ENCODE data around the gene SP2.

SP2 gene

DNA sequence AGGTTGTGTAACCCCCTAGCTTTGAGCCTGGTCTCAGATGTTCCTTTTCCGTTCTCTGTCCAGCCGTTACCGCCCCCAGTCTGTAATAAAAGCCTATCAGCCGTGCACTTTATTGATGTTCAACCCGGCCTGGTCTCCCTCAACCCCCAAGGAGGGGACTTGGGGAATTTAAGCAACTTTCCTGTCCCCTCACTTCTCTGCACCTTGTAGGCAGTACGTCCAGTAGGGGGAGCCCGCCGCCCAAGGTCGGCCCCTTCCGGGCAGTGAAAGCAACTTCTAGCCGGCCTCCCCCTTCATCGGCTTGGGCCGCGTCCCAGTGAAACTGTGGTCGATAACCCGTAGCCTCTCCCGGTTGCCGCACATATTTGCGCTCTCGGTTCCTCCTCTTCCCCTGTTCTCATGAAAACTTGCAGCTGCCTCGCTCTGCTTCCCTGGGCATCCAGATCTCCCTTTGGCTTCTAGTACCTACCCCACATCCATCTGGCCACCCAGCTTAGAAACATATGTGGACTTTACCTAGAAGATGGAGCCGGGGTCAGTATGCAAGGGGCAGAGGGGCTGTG, 53.2 kb downstream of the SP2 start:
- DNase-seq (ENCODE audit: low read depth in 2 of 2) = peak; percentile 78 to 81

DNA sequence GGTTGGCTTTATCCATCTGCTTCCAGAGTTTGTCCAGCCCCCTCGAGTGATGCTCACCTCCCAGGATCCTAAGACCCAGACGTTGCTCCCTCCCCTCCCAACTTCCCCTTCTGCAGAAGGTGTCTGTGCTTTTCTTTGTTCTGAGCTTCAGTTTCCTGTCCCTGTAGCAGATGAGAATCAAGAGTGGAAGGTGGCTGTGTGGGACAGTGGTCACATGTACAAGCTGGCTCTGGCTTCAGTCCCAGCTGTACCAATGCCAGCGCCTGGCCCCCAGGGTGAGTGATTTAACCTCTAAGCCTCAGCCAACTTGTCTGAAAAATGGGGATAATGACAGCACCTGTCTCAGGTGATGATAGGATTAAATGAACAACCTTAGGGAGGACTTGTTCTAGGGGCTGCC, 53.9 kb downstream of the SP2 start:
- no peak for DNase-seq (ENCODE audit: low read depth in 2 of 2)

DNA sequence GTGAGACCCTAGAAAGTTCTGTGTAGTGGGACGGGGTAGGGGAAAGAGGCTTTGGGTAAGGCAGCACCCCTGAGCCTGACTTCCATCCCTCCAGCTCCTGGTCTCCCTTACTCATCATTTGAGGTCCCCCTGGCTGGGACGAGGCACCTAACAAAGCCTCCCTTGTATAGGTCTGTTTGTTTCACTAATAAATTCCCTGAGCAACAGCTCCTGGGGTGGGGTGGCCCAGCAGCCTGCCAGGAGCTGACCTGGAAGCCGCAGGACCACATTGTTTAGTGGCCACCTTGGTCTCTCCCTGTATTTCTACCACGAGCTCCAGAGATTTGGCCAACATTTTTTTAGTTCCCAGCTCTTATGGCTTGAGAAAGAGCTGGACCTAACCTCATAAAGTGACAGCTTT, 54.4 kb downstream of the SP2 start:
- DNase-seq (ENCODE audit: low read depth in 2 of 2) = no peak

DNA sequence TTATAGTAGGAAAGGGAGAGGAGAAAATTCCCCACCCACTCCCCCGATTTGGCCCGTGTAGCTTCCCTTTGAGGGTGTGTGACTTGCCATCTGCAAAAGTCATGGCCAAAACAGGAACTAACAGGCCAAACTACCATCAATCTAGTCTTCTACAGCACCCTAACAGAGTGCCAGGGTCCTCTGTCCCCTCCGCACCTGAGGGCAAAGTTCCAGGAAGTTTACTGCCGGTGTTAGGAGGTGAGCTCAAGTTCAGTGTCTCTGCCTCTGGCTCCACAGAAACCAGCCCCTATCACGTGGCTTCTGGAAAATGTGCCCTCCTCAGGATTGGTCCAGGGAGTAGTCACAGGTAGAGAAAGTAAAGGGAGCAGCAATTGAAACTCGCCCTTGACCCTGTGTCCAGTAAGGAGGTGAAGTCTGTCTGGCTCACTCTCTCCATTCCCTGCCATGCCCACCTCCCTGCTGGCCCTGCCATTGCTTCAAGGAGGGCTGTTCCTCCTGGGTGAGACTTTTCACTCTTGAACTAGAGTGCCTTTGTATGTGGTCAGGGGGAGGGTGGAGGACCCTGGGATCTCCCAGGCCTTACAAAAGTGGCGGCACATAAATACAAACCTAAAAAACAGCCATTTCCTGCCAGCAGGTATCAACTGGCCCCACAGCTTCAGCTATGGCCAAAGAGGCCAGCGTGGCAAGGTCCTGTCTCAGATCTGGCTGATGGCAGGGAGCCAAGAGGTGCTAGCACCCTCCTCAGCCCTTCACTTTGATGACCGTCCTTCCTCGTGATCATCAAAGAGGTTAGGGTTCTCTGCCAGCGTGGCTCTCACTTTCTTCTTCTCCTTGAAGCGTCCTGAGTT, 56.4 kb downstream of the SP2 start:
- no peak for DNase-seq (ENCODE audit: low read depth in 2 of 2)

DNA sequence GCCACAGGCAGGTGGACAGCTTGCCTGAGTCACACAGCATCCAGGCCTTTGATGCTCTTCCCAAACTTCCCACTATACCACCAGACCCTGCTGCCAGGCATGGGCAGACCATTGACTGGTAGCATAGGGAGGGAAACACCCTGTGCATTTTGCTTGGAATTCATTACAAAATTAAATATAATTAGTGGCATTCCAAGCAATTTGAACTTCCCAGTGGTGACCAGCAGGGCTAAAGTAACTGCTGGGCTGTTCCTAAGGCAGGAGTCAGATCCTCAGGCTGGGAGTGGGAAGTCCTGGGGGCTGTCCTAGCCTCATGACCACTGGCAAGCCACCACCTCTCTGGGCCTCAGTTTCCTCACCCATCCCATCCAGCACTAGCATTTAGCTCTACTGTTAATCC, 57.9 kb downstream of the SP2 start:
- DNase-seq (ENCODE audit: low read depth in 2 of 2) = no peak

DNA sequence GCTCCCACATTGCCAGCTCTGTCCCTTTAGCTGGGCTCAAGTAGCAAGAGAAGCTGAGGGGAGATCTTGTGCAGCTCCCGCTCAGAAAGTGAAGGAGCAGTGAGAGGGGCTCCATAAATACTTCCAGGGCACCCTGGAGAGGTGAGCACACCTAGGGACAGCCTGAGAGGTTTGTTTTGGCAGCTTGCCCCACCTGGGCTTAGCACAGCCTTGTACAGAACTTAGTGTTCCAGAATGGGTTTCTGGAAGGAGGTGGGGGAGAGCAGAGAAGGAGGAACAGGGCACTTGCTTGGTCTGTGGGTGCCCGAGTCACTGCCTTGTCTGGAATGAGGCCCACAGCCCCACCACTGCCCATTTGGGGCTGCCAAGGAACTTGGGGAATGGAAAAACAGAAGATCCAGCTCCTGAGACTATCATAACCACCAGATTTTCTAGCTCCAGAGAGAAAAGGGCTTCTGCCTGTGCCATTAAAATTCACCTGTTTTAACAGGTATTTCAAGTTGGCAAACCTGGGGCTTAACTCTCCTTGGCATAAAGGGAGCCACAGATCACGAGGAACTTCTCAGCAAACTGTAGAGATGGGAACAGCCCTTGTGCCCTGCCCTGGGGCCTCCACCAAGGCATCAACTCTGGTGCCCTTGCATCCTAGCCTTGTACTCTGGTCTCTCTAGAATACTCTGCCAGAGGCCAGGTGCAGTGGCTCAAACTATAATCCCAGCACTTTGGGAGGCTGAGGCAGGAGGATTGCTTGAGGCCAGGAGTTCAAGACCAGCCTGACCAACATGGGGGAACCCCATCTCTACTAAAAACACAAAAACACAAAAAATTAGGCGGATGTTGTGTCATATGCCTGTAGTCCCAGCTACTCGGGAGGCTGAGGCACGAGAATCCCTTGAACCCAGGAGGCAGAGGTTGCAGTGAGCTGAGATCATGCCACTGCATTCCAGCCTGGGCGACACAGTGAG, 59.7 kb downstream of the SP2 start:
- DNase-seq (ENCODE audit: low read depth in 2 of 2) = no peak

DNA sequence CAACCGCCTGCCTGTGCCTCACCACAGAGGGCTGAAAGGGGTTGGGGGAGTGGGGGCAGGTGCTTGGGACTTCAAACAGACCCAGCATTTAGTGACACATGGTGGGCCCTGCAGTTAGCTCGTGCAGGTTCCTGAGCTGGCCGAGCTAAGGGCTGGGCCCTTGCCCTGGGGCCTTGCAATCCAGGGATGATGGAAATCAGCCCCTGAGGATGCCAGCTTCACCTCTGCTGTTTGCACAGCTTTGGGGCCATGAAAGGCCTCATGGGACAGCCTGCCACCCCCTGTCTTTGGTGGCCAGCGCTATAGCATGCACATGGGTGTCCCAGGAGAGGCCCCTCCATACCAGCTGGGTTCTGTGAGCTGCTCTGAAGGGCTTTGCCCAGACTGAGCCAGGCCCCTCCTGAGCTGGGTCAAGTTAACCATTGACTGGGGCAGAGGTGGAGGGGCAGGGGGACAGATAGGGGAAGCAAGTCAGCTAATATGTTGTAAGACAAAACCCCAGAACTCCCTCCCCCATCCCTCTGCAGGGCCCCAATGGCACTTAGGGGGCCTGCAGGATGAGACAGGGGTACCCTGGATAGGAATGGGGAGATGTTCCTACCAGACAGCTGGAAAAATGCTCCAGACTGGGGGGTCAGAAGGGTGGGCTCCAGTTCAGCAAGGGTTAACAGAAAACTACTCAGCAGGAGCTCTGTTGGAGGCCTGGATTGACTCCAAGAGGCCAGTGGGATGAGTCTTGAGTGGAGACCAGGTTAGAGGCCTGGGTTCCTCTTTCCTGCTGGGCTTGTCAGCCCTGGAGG, 61.0 kb downstream of the SP2 start:
- no peak for DNase-seq (ENCODE audit: low read depth in 2 of 2)

DNA sequence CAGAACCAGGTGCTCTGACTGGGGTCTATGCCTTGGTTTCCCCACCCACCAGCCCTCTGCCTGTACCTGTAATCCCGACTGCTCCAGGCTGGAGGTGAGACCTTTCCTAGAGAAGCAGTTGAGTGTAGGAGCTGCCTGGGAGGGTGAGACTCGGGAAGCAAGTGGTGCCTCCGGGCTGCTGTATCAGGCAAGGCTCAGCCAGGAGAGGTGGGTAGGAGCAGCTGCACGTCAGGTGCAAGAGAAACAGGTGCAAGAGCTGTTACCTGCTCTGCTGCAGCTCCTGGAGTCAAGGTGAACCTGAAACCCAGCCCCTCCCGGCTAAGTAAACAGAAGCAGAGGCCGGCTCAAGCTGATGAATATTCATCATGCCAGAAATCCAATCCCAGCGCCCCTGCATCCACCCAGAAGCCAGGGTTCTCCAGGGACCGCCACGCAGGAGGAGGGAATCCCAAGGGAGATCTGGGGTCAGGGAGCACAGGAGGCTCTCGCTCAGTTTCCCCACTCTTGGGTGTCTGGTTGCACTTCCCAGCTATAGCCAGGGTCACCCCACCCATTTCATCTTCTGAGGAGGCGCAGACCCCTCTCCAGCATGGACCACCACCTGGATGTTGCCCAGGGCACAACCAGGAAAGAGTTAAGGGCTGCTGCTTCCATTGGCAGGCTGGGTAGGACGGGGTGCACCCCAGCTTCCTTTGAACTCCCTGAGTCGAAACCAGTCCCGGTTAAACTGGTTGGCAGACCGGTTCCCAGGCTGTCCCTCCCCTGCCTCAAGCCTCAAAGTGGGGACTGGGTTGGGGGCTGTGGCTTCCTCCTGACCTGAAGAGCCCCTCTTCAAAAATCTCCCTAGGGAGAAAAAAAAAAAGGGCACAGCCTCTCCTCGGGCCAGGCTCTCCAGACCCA, 61.8 kb downstream of the SP2 start, which contains the start of gene PRR15L:
PRR15L (minus strand) TSS at position 293 of the 900 bp plus-strand sequence. CDS start 4,649 bp downstream, outside the sequence.
- DNase-seq (ENCODE audit: low read depth in 2 of 2) = no peak

DNA sequence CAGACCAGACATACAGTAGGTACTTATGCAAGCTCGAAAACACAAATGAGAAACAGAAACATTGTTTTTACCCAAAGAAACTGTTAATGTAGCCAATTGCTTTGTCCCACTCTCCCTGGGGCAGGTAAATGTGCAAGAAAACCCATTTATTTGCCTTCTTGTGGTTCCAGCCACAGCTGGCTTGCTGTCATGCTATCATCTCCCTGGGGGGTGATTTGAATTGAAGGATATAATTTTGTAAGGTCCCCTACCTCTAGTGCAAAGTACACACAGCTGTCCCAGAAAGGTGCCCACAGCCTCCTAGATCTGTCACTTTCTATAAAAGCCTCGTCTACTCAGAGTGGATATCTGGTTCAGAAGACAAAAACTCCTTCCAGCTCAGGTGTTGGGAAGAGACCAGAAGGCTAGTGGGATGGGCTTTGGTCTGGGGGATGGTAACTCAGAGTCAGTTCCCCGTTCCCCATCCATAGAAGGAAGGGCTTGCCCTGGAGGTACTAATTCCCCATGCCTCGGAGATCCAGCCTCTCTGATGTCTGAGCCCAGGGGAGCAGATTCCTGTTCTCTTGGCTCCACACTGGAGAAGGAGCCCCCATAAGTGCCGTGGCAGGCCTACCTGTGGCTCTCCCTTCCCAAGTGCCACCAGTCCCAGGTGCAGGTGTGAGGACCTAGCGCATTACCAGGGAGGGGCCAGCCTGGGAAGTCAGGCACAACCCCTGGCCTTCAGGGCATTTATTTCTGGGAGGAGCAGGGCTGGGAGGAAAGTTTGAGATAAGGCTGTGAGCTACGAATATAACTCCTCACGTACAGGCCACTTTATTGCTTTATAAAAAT, 64.0 kb downstream of the SP2 start:
- no peak for DNase-seq (ENCODE audit: low read depth in 2 of 2)

DNA sequence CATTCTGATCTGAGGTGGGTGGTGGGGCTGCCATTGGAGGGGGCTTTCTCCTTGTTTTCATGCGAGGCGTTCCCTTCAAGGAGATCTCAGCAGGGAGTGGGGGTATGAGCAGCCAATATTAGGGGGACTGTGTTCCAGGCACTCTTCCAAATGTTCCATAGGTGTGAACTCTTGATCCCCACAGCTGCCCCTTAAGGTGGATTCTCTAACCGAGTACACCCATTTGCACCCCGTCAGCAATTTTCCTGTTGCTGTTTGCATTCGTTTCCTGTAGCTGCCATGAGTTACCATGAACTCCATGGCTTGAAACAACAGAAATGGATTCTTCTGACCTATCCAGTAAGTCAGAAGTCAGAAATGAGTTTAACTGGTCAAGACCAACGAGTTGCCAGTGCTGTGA, 65.4 kb downstream of the SP2 start:
- DNase-seq (ENCODE audit: low read depth in 2 of 2) = no peak

DNA sequence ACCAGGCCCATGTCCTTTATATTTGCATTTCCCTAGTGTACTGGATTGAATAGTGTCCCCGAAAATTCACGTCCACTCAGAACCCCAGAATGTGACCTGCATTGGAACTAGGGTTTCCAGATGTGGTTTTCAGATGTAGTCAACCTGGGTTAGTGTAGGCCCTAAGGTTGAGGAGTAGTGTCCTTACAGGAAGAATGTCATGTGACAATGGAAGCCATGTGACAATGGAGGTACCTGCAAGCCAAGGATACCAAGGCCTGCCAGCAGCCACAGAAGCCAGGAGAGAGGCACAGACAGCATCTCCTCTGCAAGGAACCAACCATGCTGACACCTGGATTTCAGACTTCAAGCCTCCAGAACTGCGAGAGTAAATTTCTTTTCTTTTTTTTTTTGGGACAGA, 66.9 kb downstream of the SP2 start:
- DNase-seq (ENCODE audit: low read depth in 2 of 2) = no peak

DNA sequence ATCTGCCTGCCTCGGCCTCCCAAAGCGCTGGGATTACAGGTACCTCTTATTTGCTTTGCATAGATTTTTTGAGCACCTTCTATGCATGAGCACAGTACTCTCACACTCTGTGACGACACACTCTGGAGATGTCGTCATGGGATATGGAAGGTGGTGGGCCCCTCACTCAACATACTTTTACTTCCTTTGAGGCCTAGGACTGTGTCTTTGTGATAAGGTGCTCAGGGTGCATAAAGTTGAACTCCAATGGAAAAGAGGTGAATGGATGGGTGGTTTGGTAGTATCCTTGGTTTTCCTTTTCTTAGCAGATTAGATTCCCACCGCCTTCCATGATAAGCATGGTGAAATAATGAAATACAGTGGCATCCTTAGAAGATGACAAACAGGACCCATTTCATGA, 68.8 kb downstream of the SP2 start:
- DNase-seq (ENCODE audit: low read depth in 2 of 2) = no peak

DNA sequence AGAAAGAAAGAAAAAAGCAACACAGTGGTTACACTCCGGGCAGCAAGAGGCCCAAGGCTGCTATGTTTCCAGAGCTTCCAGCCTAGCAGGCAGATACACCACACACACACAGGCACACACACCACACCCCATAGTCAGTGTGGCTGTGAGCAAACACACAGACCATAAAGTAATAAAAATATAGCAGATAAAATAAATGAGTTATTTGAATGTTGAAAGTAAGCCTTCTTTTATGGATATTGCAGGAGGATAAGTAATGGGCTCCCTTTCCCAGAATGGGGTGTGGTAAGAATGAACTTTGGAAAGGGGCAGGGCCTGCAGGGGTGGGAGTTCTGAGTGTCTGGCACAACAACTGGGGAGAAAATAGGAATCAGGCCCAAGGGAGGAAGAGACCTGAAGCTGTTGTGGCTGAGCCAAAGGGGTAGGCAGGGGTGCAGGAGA, 70.1 kb downstream of the SP2 start:
- no peak for DNase-seq (ENCODE audit: low read depth in 2 of 2)

DNA sequence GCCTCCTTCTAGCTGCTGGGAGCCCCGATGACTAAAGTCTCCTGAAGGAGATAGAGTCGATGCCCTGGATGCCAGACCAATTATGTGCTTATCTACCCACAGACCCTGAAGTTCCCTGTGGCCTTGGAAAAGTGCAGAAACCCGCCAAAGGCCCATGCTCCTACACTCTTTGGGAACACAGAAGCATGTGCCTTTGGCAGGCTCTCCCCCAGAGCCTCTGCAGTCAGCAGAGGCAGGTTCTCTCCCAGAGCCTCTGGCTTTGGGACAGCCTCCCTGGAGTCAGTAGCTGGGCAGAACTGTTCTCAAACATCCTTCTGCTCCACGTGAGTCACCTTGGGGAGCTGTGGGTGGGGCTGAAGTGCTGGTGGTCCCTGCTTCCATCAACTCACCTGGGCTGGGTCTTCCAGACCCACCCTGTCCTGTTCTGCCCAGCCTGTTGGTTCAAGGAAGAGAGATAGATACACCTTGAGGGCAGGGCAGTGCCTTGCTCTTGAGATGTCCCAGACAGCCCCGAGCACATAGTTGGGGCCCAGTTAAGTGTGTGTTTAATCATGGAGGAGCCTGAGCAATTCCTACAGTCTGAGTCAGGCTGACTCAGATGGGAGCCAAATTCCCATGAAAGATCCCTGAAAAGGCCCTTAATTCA, 71.7 kb downstream of the SP2 start:
- DNase-seq (ENCODE audit: low read depth in 2 of 2) = no peak

DNA sequence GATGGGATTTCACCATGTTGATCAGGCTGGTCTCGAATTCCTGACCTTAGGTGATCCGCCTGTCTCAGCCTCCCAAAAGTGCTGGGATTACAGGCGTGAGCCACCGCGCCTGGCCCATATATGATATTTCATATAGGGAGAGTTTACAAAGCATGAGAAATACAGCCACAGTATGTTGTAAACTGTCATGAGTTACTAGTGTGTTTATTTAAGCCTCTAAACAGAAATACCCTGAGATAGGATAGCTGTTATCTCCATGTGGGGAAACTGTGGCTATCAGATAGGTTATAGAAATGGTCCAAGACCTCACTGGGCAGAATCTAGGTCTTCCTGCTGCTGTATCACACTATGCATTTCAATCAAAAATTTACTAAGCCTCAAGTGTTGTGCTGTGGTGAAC, 72.8 kb downstream of the SP2 start:
- no peak for DNase-seq (ENCODE audit: low read depth in 2 of 2)

DNA sequence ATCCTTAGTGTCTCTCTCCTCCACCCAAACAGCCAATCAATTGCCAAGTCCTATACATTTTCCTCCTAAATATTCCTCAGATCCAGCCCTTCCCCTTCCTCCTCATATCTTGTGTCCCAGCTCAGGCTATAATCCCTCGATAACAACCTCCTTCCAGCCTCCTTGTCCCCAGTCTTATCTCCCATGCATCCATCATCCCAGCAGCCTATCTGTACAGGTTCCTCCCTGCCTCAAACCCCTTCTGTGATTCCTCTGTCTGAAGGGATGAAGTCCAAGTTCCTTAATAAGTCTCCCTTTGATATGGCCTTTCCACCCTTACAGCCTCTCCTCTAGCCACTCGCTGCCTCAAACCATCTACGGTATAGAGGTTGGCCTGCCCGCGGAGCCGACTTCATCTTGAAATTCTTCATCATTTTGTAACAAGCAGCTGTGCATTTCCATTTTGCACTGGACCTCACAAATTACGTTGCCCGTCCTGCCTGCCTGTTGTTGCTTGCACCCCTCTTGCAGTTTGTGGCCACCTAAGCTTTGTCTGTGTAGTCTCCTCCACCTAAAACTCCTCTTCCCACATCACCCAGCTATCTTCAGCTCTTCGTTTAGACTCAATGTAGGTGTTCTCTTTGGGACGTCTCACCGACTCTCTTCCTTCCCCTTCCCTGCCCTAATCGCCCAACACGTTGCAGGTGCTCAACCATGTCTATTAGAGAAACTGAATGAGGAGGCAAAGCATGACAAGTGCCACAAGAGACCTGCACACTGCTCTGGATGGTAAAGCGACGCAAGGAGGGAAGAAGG, 74.1 kb downstream of the SP2 start:
- no peak for DNase-seq (ENCODE audit: low read depth in 2 of 2)

DNA sequence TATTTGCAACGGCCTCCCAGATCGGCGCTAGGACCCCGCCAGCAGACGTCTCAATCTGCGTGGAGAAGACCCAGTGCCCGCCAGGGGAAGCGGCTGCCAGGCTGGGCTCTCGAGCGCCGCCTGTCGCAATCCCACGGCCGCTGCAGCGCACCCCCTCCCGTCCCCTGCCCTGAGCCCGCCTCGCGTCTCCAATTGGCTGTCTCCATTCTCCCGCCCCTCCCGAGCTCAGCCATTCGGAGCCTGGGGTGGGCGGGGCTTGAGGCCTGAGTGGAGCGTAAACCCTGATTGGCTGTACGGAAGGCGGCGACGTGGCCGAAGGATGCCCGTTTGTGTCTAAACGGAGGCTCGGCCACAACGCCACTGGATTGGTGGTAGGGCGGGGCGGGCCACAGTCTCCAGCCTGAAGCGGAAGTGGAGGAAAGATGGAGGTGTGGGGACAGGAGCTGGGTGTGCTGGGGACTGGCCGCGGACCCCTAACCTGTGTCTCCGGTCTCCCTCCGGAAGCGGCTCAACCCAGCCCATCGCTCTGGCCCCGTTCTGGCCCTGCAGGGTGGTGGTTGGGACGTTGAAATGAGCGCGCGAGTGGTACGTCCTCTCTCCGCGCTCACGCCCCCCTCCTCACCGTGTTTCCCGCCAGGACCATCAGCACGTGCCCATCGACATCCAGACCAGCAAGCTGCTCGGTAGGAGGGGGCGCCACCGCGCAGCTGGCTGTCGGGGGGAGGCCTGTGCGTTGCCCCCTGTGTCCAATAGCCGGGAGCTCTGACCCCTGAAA, 74.9 kb downstream of the SP2 start, which contains the start of gene CDK5RAP3:
CDK5RAP3 (plus strand) TSS at position 389 of the 775 bp plus-strand sequence; CDS start at position 423, 34 bp downstream.
- peak; percentile 99 to 100 for DNase-seq (ENCODE audit: low read depth in 2 of 2)
